HG03135 (cell line): ENCODE results near the gene CRTC1.

Experiments
- ATAC-seq: cut with Tn5 transposase; IDR thresholded peaks from one replicate; pipeline ENCODE4 v1.9.1; 2021; ENCODE audit warnings: mild to moderate bottlenecking, moderate library complexity; ENCODE audit not compliant: unreplicated experiment

Gene CRTC1

GRCh38 chr19:18780631-18781030 lies 97.2 kb downstream of the CRTC1 start:
- ATAC-seq = no peak

GRCh38 chr19:18781047-18781600 lies 97.6 kb downstream of the CRTC1 start:
- no peak for ATAC-seq

GRCh38 chr19:18781885-18782527 lies 98.5 kb downstream of the CRTC1 start:
- no peak for ATAC-seq

GRCh38 chr19:18782559-18783225 lies 99.2 kb downstream of the CRTC1 start:
- ATAC-seq = no peak

- ATAC-seq = no peak
Observed at GRCh38 chr19:18783958-18784785, 100.7 kb downstream of the CRTC1 start.

- ATAC-seq = no peak
Observed at GRCh38 chr19:18784786-18785120, 101.3 kb downstream of the CRTC1 start.

- no peak for ATAC-seq
Observed at GRCh38 chr19:18785179-18786124, 102.0 kb downstream of the CRTC1 start.

GRCh38 chr19:18788529-18789421 lies 105.3 kb downstream of the CRTC1 start:
- no peak for ATAC-seq

GRCh38 chr19:18789422-18789869 lies 106.0 kb downstream of the CRTC1 start:
- ATAC-seq = no peak

GRCh38 chr19:18789883-18790565 lies 106.5 kb downstream of the CRTC1 start:
- ATAC-seq = no peak

GRCh38 chr19:18790566-18791314 lies 107.3 kb downstream of the CRTC1 start, which contains the start of gene COMP:
Gene COMP (minus strand): TSS chr19:18791305. CDS start chr19:18791269, 36 bp downstream.
- no peak for ATAC-seq

- no peak for ATAC-seq
Observed at GRCh38 chr19:18791315-18791678, 107.8 kb downstream of the CRTC1 start.

GRCh38 chr19:18792661-18793060 lies 109.2 kb downstream of the CRTC1 start:
- ATAC-seq = no peak

GRCh38 chr19:18793144-18794028 lies 109.9 kb downstream of the CRTC1 start:
- no peak for ATAC-seq

- no peak for ATAC-seq
Observed at GRCh38 chr19:18794029-18794313, 110.5 kb downstream of the CRTC1 start.

- ATAC-seq = no peak
Observed at GRCh38 chr19:18794692-18795091, 111.2 kb downstream of the CRTC1 start.

- ATAC-seq = no peak
Observed at GRCh38 chr19:18795540-18795939, 112.1 kb downstream of the CRTC1 start.
